ENCODE data around the gene H6PD.

H6PD gene

GRCh38 chr1:9293533-9294404, 59.2 kb downstream of the H6PD start (continued):
- TF ChIP-seq WT1 (tag by site-specific recombination; IDR thresholded peaks at IDR 0.05) (0 out of 2 replicates have a peak, but pooled peaks have one; percentile 37), ZNF174 (tag by site-specific recombination; IDR thresholded peaks at IDR 0.05) (no peak), ZNF280C (tag by site-specific recombination; IDR thresholded peaks at IDR 0.05) (no peak), ZSCAN16 (tag by site-specific recombination; IDR thresholded peaks at IDR 0.05) (peak; percentile 54; the same call in 1 of the 2 replicates), ZBTB6 (tag by site-specific recombination; IDR thresholded peaks at IDR 0.05) (no peak), REST (tag by site-specific recombination; IDR thresholded peaks at IDR 0.05) (no peak), ZNF155 (tag by site-specific recombination; IDR thresholded peaks at IDR 0.05) (no peak), ZNF558 (tag by site-specific recombination; IDR thresholded peaks at IDR 0.05) (no peak), PRDM10 (tag by site-specific recombination; IDR thresholded peaks at IDR 0.05) (no peak; the same call in 1 of the 2 replicates), ZNF138 (tag by site-specific recombination; IDR thresholded peaks at IDR 0.05; ENCODE audit: borderline replicate concordance) (no peak), ZNF585B (tag by site-specific recombination; IDR thresholded peaks at IDR 0.05) (no peak), EGR2 (tag by site-specific recombination; IDR thresholded peaks at IDR 0.05; ENCODE audit: low read depth) (peak; percentile 65; the same call in 1 of the 2 replicates), ZNF513 (tag by site-specific recombination; IDR thresholded peaks at IDR 0.05) (no peak), ZNF239 (tag by site-specific recombination; IDR thresholded peaks at IDR 0.05) (peak; percentile 18; the same call in 1 of the 2 replicates), ZNF768 (tag by site-specific recombination; IDR thresholded peaks at IDR 0.05) (no peak; the same call in 1 of the 2 replicates), ZNF776 (tag by site-specific recombination; IDR thresholded peaks at IDR 0.05; ENCODE audit: borderline replicate concordance) (0 out of 2 replicates have a peak, but pooled peaks have one; percentile 45), ZNF398 (tag by site-specific recombination; IDR thresholded peaks at IDR 0.05) (peak; percentile 59; the same call in 1 of the 2 replicates), ZNF549 (tag by site-specific recombination; IDR thresholded peaks at IDR 0.05) (no peak), ZNF629 (tag by site-specific recombination; IDR thresholded peaks at IDR 0.05) (0 out of 2 replicates have a peak, but pooled peaks have one; percentile 4), ZNF391 (tag by site-specific recombination; IDR thresholded peaks at IDR 0.05; ENCODE audit: borderline replicate concordance, low read depth) (peak; percentile 89)
